Thyroid gland (tissue), 4 donors: Measurements from ENCODE around the gene IQSEC3. TPM values are rescaled to one million over a fixed set of nuclear protein-coding genes. Genes with fewer than 3 reads are reported as not detected.
"Not testable (repeated sequence)": the region's sequence is repeated elsewhere in the genome, so short reads cannot be mapped to it uniquely, and the experiment has no call there.

Source experiments
- DNase-seq, 2 donors: peaks; one replicate each; pipeline ENCODE4 v3.0.0-alpha.2; 2019
- H3K27ac ChIP-seq, 3 donors: fragments of 200-600 bp; sonication (generic); 1 replicate in 2 of 3; 2 replicates in 1 of 3; pipeline ENCODE4 v1.5.1; 2016 to 2019; ENCODE audit warnings: mild to moderate bottlenecking in 1 of 3, moderate library complexity in 1 of 3
- H3K27me3 ChIP-seq: fragments of 200-600 bp; sonication (generic); one replicate; pipeline ENCODE4 v1.5.1; 2019
- H3K36me3 ChIP-seq, 2 donors: fragments of 200-600 bp; sonication (generic); one replicate each; pipeline ENCODE4 v1.5.1; 2016 to 2019
- H3K4me1 ChIP-seq, 2 donors: fragments of 200-600 bp; sonication (generic); one replicate each; pipeline ENCODE4 v1.5.1; 2017 to 2019
- H3K4me3 ChIP-seq, 3 donors: fragments of 200-600 bp; sonication (generic); replicated peaks in 1 of 3; 1 replicate in 2 of 3; 2 replicates in 1 of 3; pipeline ENCODE4 v1.5.1; 2016; ENCODE audit warnings: mild to moderate bottlenecking in 1 of 3
- H3K9me3 ChIP-seq: fragments of 200-600 bp; sonication (generic); one replicate; pipeline ENCODE4 v1.5.1; 2017
- CTCF ChIP-seq, 6 experiments: fragments of 200-600 bp in 3 of 6; fragments of 450-650 bp in 3 of 6; sonication (generic) in 3 of 6; IDR thresholded peaks; one replicate each; pipeline ENCODE4 v1.5.1; 2016 to 2019; ENCODE audit warnings: antibody characterized with exemption in 6 of 6, mild to moderate bottlenecking in 2 of 6, inconsistent platforms in 1 of 6, moderate library complexity in 1 of 6
- POLR2A ChIP-seq, 2 donors: fragments of 450-650 bp; IDR thresholded peaks; one replicate each; pipeline ENCODE4 v1.6.1; 2017; ENCODE audit warnings: antibody characterized with exemption in 2 of 2, mild to moderate bottlenecking in 2 of 2, moderate library complexity in 1 of 2
- WGBS, 2 donors: methylation state at CpG; one replicate each; pipeline ENCODE4 v1.1.5; 2017; 5-methylcytosine and 5-hydroxymethylcytosine counted together
- intact Hi-C: fragments of 100-400 bp; cut with DNase I; formaldehyde crosslinking; loops from one replicate; pipeline ENCODE4 v1.15.1; 2023
- total RNA-seq, 4 donors: library from RNA; depleted of rRNA; stranded (reverse); fragments of >200 nt; gene quantifications; one replicate each; pipeline ENCODE4 v1.2.3, GENCODE V29; 2016

The IQSEC3 gene
- total RNA-seq, result 1 to 10 TPM in 2 of 4 donors, under 1 TPM in 2; 0.27 to 1.3 (median 1.0) TPM

- DNase-seq, H3K9me3 ChIP-seq, H3K36me3 ChIP-seq, H3K27ac ChIP-seq, H3K27me3 ChIP-seq, intact Hi-C loops, H3K4me3 ChIP-seq, H3K4me1 ChIP-seq: not testable (repeated sequence)
- WGBS, 2 donors, result 0 to 13% methylated on average over 1 to 2 of the region's 27 CpGs
These were observed at the start of gene IQSEC3 for GRCh38 chr12:66428-66781. TSS of gene IQSEC3 (plus strand) at chr12:66767. CDS start at chr12:66883, 116 bp downstream.

- H3K36me3 ChIP-seq, intact Hi-C loops, H3K4me3 ChIP-seq, DNase-seq, H3K27me3 ChIP-seq, H3K9me3 ChIP-seq, H3K27ac ChIP-seq: not testable (repeated sequence)
- H3K4me1 ChIP-seq, result peaks cover 4 to 16% of the 10 kb centered on the region in 2 donors
- 95 to 97% methylated on average over 3 to 4 of the region's 23 CpGs for WGBS, 2 donors
These were observed 48.9 kb upstream of the IQSEC3 start for GRCh38 chr12:17370-18340.

- H3K4me1 ChIP-seq, DNase-seq, intact Hi-C loops, H3K27me3 ChIP-seq, H3K36me3 ChIP-seq, H3K27ac ChIP-seq, H3K9me3 ChIP-seq, H3K4me3 ChIP-seq: not testable (repeated sequence)
- 83 to 85% methylated on average over 1 to 10 of the region's 26 CpGs for WGBS, 2 donors
These were observed 47.6 kb upstream of the IQSEC3 start for GRCh38 chr12:18821-19567.

GRCh38 chr12:19906-20305 is 46.7 kb upstream of the IQSEC3 start:
- H3K4me1 ChIP-seq, H3K36me3 ChIP-seq, H3K9me3 ChIP-seq, DNase-seq, H3K27me3 ChIP-seq, H3K27ac ChIP-seq, intact Hi-C loops, H3K4me3 ChIP-seq: not testable (repeated sequence)
- 92% methylated on average over 7 of the region's 11 CpGs; no CpG with 5 or more reads in 1 of the 2 donors for WGBS, 2 donors

- no peaks in the 10 kb centered on the region for H3K9me3 ChIP-seq
- H3K4me3 ChIP-seq, result no peak overlapping the region
- WGBS, 2 donors, result 42 to 58% methylated on average over 6 of the region's 6 CpGs
- no peaks in the 10 kb centered on the region for H3K4me1 ChIP-seq
- H3K27me3 ChIP-seq, result no peaks in the 10 kb centered on the region
- no peak overlapping the region for H3K27ac ChIP-seq
- DNase-seq, result no peak
- no peak for TF ChIP-seq POLR2A (IDR thresholded peaks at IDR 0.05)
- TF ChIP-seq CTCF (IDR thresholded peaks at IDR 0.05), result no peak
- peaks cover 8 to 10% of the 10 kb centered on the region in 2 donors for H3K36me3 ChIP-seq
- intact Hi-C loops, result no loop called here
These were observed 45.8 kb upstream of the IQSEC3 start for GRCh38 chr12:20757-21156.

- Histone ChIP-seq H3K9me3 (no peaks in the 10 kb centered on the region), H3K27ac (no peak overlapping the region), H3K4me1 (no peaks in the 10 kb centered on the region), H3K27me3 (no peaks in the 10 kb centered on the region), H3K36me3 (peaks cover 8 to 10% of the 10 kb centered on the region in 2 donors), H3K4me3 (no peak overlapping the region)
- intact Hi-C loops, result no loop called here
- no peak for TF ChIP-seq POLR2A (IDR thresholded peaks at IDR 0.05)
- TF ChIP-seq CTCF (IDR thresholded peaks at IDR 0.05), result no peak
- WGBS, 2 donors, result 80 to 81% methylated on average over 18 of the region's 18 CpGs
- DNase-seq, result no peak
These were observed 45.0 kb upstream of the IQSEC3 start for GRCh38 chr12:21301-22189.
